A673 (cell line): ENCODE data around the gene NFIB. TPM values are rescaled to one million over a fixed set of nuclear protein-coding genes. Genes with fewer than 3 reads are reported as not detected.

Experiments used
- BruUV-seq: library from RNA; stranded (reverse); fragments of 400-500 nt; replicated peaks from 2 replicates; lab custom pipeline; 2021; lab: Mats Ljungman, UMichigan
- CTCF ChIA-PET: fragments of 300-600 bp; sonication (Branson Sonifier 250); formaldehyde crosslinking; loops from one replicate; lab custom pipeline; 2022; ENCODE audit warnings: antibody characterized with exemption; lab: Charles Lee
- POLR2A ChIA-PET: fragments of 300-600 bp; sonication (Branson Sonifier 250); formaldehyde crosslinking; loops from one replicate; lab custom pipeline; 2022; ENCODE audit warnings: antibody characterized with exemption; ENCODE audit not compliant: low non-redundant PET; lab: Charles Lee
- DNase-seq: peaks from one replicate; pipeline ENCODE4 v3.0.0-alpha.2; 2015; ENCODE audit warnings: low spot score
- H3K27ac ChIP-seq: fragments of 200-600 bp; sonication (generic); 2 replicates; pipeline ENCODE4 v1.5.1; 2016; ENCODE audit warnings: mixed run types, low read depth, mild to moderate bottlenecking, mixed read lengths, antibody characterized with exemption, low read length; ENCODE audit not compliant: poor library complexity, severe bottlenecking
- H3K27me3 ChIP-seq: fragments of 200-600 bp; sonication (generic); replicated peaks from 2 replicates; pipeline ENCODE4 v1.6.1; 2017; ENCODE audit warnings: mixed run types, low read depth, mild to moderate bottlenecking, mixed read lengths, antibody characterized with exemption, low read length; ENCODE audit not compliant: insufficient read depth, poor library complexity
- H3K36me3 ChIP-seq: fragments of 200-600 bp; sonication (generic); 2 replicates; pipeline ENCODE4 v1.6.1; 2016; ENCODE audit warnings: mixed run types, mild to moderate bottlenecking, mixed read lengths, antibody characterized with exemption, low read length; ENCODE audit not compliant: insufficient read depth, poor library complexity, severe bottlenecking
- H3K4me1 ChIP-seq: fragments of 200-600 bp; sonication (generic); 2 replicates; pipeline ENCODE4 v1.6.1; 2017; ENCODE audit warnings: mixed run types, mild to moderate bottlenecking, mixed read lengths, antibody characterized with exemption, low read length; ENCODE audit not compliant: insufficient read depth, poor library complexity, severe bottlenecking
- H3K4me3 ChIP-seq: fragments of 200-600 bp; sonication (generic); 2 replicates; pipeline ENCODE4 v1.5.1; 2016; ENCODE audit warnings: low read depth, mixed run types, mild to moderate bottlenecking, mixed read lengths, low read length; ENCODE audit not compliant: poor library complexity, severe bottlenecking
- H3K9me3 ChIP-seq: fragments of 200-600 bp; sonication (generic); 2 replicates; pipeline ENCODE4 v1.6.1; 2016; ENCODE audit warnings: mixed run types, low read depth, mild to moderate bottlenecking, mixed read lengths, antibody characterized with exemption, low read length; ENCODE audit not compliant: poor library complexity, severe bottlenecking
- CTCF ChIP-seq: fragments of 300-800, 200-600 bp; sonication (generic); conservative IDR thresholded peaks from 2 replicates; pipeline ENCODE4 v1.5.1; 2017; ENCODE audit warnings: low read depth, mild to moderate bottlenecking, antibody characterized with exemption, low read length, moderate library complexity, mixed read lengths
- EZH2 ChIP-seq: fragments of 200-600 bp; sonication (generic); IDR thresholded peaks from 2 replicates; pipeline ENCODE4 v1.6.1; 2017; ENCODE audit warnings: borderline replicate concordance, low read depth, mild to moderate bottlenecking, mixed read lengths, antibody characterized with exemption, low read length; ENCODE audit not compliant: poor library complexity, severe bottlenecking
- intact Hi-C: fragments of 100-400 bp; cut with micrococcal nuclease; formaldehyde crosslinking; loops from one replicate; pipeline ENCODE4 v1.10.0; 2022; ENCODE audit not compliant: unreplicated experiment
- total RNA-seq: library from RNA; stranded (reverse); gene quantifications from 2 replicates; pipeline ENCODE4 v1.2.3, GENCODE V29; 2021

The NFIB gene
- total RNA-seq, 1 experiment from 2014 or later, result 41.2 TPM

GRCh38 chr9:14158916-14159315, 155.0 kb downstream of the NFIB start:
- intact Hi-C loops, result no loop called here
- Histone ChIP-seq H3K27me3 (no peaks in the 10 kb centered on the region), H3K36me3 (no peaks in the 10 kb centered on the region), H3K27ac (no peak overlapping the region), H3K9me3 (no peaks in the 10 kb centered on the region), H3K4me1 (peaks cover 7% of the 10 kb centered on the region), H3K4me3 (no peak overlapping the region)
- CTCF ChIA-PET, result no interaction called here
- DNase-seq, result no peak
- TF ChIP-seq CTCF (no peak), EZH2 (no peak)
- POLR2A ChIA-PET, result no interaction called here
- BruUV-seq, result no TSS peak

- TF ChIP-seq CTCF (no peak), EZH2 (no peak)
- ChIA-PET POLR2A (no interaction called here), CTCF (no interaction called here)
- H3K27me3 ChIP-seq, result no peaks in the 10 kb centered on the region
- BruUV-seq, result no TSS peak
- H3K4me1 ChIP-seq, result peaks cover 10% of the 10 kb centered on the region
- no peaks in the 10 kb centered on the region for H3K36me3 ChIP-seq
- intact Hi-C loops, result no loop called here
- DNase-seq, result no peak
- H3K27ac ChIP-seq, result no peak overlapping the region
- H3K4me3 ChIP-seq, result no peak overlapping the region
- no peaks in the 10 kb centered on the region for H3K9me3 ChIP-seq
These were observed 155.7 kb downstream of the NFIB start for GRCh38 chr9:14158136-14158813.

GRCh38 chr9:14157191-14157590, 156.8 kb downstream of the NFIB start:
- peaks cover 14% of the 10 kb centered on the region for H3K4me1 ChIP-seq
- no peak overlapping the region for H3K4me3 ChIP-seq
- no peaks in the 10 kb centered on the region for H3K9me3 ChIP-seq
- H3K27me3 ChIP-seq, result no peaks in the 10 kb centered on the region
- BruUV-seq, result no TSS peak
- DNase-seq, result no peak
- TF ChIP-seq EZH2 (no peak), CTCF (no peak)
- ChIA-PET CTCF (no interaction called here), POLR2A (no interaction called here)
- H3K27ac ChIP-seq, result no peak overlapping the region
- no peaks in the 10 kb centered on the region for H3K36me3 ChIP-seq
- intact Hi-C loops, result no loop called here
